ENCODE results near the gene ACTA2. TPM values are rescaled to one million over a fixed set of nuclear protein-coding genes. Genes with fewer than 3 reads are reported as not detected.
"Not testable (repeated sequence)": the region's sequence is repeated elsewhere in the genome, so short reads cannot be mapped to it uniquely, and the experiment has no call there.

Gene ACTA2
- polyA plus RNA-seq, 4 donors, result 165 to 197 (median 178) TPM

DNA sequence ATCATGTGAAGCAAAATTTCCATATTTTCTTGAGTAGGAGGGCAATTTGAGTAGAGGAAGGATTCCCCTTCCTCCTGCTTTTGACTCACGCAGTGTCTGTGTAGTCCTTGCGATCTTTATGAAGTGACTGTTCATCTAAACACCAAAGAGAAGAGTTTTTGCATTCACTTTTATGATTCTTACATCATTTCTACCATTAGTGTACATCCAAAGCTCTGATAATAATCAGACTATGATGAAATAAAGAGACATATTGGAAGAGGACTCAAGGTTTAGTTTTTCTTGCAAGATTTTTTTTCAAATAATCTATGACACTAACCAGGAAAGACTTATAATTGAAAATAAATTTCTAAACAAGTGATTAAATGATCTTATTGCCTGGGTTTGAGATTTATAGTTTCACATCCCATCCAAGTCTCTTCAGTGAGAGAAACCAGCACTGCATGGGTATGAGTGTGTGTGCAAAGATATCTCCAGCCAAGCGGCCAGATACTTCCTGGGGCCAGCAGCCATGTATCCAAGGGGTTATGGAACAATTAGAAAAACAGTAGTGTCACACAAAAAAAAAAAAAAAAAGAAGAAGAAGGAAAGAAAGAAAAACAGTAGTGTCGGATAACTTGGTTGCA lies 2.0 kb upstream of the ACTA2 start:
- DNase-seq (ENCODE audit: low read depth in 4 of 4, low spot score in 2 of 4), result no peak

DNA sequence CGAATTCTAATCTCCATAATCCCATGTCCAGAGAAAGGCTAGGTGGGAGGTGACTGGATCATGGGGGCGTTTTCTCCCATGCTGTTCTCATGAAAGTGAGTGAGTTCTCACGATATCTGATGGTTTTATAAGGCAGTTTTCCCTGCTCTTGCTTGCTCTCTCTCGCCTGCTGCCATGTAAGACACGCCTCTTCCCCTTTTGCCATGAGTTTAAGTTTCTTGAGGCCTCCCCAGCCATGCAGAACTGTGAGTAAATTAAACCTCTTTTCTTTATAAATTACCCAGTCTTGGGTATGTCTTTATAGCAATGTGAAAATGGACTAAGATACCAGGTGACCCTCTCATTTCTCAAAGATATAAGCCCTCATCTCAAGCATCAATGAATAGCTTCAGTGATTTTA lies 1.1 kb upstream of the ACTA2 start:
- no peak for DNase-seq (ENCODE audit: low read depth in 4 of 4, low spot score in 2 of 4)

DNA sequence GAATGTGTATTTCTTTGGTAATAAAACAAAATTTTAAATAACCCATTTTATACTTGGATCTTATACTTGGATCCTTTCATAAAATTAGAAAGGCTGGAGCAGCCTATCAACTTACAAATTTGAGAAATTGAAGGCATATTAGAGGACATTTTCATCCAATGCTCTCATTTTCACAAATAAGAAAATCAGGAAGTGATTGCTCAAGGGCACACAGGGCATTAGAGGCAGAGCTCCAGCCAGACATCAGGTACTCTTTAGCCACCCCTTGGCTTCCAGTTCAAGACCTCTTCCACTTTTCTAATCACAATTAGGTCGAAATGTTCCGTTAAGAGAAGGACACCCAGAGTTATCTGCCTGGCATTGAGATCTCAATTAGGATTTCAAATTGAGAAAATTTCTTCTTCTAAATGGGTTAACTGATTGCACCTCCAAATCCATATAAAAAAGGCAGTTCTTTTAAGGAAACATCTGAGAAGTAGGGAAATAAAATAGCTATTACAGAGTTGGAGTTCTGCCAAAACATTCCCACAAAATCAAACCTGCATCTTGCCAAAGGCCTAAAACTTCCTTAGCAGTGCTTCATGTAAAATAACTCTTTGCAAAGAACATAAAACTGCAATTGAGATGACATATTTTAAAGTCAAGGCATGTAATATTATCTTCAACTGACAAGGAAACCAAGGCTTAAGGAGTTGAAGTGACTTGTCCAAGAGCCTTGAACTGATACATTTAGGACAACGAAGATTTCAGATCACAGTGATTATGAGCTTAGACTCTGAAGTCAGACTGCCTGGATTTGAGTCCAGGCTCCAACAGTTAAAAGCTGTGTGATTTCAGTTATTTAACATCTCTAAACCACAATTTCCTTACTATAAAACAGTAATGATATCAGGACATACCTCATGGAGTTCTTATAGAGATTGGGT lies 2.4 kb downstream of the ACTA2 start:
- DNase-seq (ENCODE audit: low read depth in 4 of 4, low spot score in 2 of 4), result no peak

GRCh38 chr10:88949051-88949450 lies 3.5 kb downstream of the ACTA2 start:
- DNase-seq (ENCODE audit: low read depth in 4 of 4, low spot score in 2 of 4), result no peak

DNA sequence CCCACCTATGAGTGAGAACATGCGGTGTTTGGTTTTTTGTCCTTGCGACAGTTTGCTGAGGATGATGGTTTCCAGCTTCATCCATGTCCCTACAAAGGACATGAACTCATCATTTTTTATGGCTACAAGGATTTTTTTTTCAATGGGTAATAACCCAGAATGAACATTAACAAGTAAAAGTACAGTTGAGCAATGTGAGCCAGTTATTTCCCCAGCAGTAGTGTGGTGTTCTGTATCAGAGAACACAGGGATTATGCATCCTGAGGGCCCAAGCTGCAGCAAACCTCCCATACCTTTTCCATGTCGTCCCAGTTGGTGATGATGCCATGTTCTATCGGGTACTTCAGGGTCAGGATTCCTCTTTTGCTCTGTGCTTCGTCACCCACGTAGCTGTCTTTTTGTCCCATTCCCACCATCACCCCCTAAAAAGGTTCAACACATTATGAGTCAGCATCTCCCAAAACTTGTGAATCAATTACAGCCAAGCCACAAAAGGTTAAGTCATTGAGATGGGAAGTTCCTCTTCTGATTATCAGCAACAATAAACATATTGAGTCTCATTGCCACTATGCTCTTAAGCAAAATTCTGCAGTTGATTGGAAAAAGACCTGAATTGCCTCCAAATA lies 5.5 kb downstream of the ACTA2 start:
- no peak for DNase-seq (ENCODE audit: low read depth in 4 of 4, low spot score in 2 of 4)

DNA sequence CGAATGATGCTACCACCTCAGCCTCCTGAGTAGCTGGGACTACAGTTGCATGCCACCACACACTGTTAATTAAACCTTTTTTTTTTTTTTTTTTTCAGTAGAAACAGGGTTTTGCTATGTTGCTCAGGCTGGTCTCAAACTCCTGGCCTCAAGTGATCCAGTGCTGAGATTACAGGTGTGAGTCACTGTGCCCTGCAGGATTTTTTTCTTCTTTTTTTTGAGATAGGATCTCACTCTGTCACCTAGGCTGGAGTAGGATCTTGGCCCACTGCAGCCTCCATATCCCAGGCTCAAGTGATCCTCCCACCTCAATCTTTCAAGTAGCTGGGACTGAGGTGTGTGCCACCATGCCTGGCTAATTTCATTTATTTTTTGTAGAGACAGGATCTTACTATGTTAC lies 6.4 kb downstream of the ACTA2 start:
- DNase-seq (ENCODE audit: low read depth in 4 of 4, low spot score in 2 of 4), result no peak

DNA sequence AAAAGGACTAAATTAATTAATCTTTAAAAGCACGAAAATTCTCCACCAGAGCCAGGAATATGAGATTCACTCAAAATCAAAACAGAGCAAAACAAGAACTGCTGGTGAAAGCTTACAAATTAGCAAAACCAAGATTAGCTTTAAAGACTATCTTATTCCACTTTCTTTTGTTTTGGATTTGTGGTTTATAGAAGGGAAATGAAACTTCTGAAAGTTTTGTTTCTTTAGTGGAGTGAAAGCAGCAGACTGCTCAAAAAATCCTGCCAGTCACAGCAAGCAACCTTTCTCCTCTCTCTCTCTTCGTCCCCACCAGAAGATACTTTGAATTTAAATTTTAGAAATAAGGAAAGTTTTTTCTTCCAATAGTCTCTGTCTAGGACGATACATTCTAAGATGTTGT lies 7.8 kb downstream of the ACTA2 start:
- DNase-seq (ENCODE audit: low read depth in 4 of 4, low spot score in 2 of 4), result no peak

DNA sequence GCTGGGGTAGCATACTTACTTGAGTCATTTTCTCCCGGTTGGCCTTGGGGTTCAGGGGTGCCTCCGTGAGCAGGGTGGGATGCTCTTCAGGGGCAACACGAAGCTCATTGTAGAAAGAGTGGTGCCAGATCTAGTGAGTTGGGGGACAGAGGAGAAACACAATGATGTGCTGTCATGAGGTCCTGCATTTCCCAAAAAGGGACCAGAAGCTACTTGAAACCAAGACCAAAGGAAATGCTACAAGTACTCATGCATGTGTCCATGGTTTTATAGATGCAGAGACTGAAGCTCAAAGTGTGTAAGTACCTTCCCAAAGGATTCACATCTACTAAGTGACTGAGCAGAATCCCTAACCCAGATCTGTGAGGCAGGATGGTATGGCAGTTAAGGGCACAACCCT lies 8.8 kb downstream of the ACTA2 start:
- no peak for DNase-seq (ENCODE audit: low read depth in 4 of 4, low spot score in 2 of 4)

GRCh38 chr10:88941026-88941425 lies 11.5 kb downstream of the ACTA2 start:
- no peak for DNase-seq (ENCODE audit: low read depth in 4 of 4, low spot score in 2 of 4)

DNA sequence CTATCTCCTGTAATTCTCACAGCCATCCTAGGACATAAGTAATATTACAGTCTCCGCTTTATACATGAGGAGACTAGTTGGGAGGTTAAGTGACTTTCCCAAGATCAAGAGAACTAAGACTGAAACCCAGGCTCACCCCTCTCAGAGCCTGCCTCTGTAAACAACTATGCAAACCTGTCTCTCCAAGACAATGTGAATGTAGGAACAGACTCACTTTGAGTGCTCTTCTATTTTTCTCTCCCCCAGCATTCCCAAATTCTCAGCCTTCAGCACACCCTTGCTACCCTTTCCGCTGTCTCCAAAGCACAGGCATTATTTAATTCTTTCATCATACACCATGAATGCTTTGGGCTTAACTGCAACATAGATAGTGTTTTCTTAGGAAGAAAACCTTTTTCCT lies 13.6 kb downstream of the ACTA2 start:
- DNase-seq (ENCODE audit: low read depth in 4 of 4, low spot score in 2 of 4), result no peak

DNA sequence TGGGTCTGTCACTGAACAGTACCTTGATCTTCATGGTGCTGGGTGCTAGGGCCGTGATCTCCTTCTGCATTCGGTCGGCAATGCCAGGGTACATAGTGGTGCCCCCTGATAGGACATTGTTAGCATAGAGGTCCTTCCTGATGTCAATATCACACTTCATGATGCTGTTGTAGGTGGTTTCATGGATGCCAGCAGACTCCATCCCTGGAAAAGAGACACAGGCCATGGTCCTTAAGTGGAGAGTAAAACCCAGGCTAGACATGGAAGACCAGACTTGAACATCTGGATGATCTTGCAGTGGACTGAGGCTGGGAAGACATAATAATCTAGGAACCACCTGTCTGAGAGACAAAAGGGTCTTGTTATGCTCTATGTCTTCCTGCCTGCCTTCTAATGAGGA lies 14.5 kb downstream of the ACTA2 start:
- no peak for DNase-seq (ENCODE audit: low read depth in 4 of 4, low spot score in 2 of 4)

GRCh38 chr10:88936656-88937055 lies 15.9 kb downstream of the ACTA2 start:
- DNase-seq (ENCODE audit: low read depth in 4 of 4, low spot score in 2 of 4), result no peak

DNA sequence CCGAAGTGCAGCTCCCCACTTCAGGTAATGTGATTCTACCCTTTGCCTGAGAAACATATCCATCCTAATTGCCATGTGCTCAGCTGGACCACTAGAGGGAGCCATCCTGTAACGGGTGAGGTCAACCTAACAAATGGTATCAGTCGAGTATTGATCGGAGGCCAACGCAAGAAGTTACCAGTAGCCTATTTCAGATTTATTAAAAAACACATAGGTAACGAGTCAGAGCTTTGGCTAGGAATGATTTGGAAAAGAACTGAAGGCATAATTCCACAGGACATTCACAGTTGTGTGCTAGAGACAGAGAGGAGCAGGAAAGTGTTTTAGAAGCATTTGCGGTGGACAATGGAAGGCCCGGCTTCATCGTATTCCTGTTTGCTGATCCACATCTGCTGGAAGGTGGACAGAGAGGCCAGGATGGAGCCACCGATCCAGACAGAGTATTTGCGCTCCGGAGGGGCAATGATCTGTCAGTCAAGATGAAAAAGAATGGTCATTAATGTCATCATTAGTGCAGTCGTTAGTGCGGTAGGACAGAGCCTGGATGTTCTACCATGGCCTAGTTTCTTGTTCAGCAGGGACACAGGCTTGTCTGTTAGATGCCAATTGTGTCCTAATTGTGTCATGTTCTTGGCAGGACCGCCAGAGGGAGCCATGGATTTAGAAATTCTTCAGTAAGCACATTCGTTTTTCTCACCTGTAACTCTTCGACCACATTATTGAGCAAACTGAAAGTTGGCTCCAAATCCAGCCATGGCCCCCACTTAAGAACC lies 17.5 kb downstream of the ACTA2 start:
- DNase-seq (ENCODE audit: low read depth in 4 of 4, low spot score in 2 of 4), result peak in 1 of 4 donors; percentile 73

DNA sequence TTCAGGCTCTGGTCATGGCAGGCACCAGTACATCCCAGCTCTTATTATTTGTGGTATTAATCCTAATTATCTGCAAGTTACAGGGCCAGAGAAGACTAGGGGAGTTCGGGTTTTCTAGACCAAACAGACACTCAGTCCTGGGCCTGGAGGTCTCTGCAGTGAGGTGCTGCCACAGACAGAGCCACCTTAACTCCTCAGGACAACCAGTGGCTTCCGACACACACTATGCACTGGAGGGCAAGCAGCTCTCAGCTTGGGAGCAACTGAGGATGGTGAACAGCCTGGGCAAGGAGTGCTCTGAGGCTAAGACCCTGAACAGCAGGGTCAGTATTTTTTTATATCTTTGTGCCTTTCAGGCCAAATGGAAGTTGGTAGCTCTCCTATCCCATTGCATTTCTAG lies 19.0 kb downstream of the ACTA2 start:
- no peak for DNase-seq (ENCODE audit: low read depth in 4 of 4, low spot score in 2 of 4)

DNA sequence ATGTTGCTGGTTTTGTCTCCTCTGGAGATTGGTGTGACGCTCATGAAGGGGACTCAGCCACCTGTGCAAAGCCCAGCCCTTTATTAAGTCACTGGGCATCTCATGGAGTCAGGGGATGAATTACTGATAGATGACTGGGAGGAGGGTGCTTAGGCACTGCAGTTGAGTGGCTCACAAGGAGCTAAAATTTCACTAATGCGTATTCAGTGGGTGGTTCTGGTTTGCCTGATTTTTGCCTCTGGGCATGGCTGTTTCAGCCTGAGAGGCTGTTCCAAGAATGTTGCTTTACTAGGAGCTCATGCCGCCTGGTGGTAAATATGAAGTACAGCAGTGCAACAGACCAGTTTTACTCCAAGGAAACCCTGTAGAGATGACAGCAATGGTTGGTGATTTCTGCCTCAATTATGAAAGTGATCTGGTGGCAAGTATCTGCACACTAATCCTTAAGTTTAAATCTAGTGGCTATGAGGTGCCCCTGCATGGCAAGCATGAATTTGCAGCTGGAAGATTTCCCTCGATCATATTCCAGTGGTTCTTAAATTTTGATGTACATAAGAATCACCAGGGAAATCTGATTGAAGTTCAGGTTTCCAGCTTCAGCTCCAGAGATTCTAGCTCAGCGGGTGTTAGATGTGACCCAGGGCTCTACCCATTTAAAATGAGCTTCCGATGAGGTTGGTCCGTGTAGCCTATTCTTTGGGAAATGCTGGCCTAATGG lies 19.9 kb downstream of the ACTA2 start:
- peak in 1 of 4 donors; percentile 69 for DNase-seq (ENCODE audit: low read depth in 4 of 4, low spot score in 2 of 4)

GRCh38 chr10:88932029-88932428 lies 20.5 kb downstream of the ACTA2 start:
- DNase-seq (ENCODE audit: low read depth in 4 of 4, low spot score in 2 of 4), result not testable (repeated sequence)

DNA sequence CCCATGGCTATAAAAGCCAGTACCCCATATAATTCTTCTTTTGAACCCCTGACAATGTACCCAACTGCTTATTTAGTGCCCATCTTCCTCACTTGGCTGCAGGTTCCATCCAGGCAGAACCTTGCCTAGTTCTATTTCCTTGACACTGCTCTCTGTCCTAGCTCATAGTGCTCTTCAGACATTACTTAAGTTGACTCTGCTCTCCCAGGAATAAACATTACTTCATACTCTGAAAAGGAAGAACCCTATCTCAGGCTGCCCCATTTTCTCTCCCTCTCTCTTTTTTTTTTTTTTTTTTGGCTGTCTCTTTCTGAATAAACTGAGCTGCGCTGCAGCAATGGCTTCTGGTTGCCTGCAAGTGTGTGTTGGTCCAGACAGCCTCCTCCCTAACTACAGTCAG lies 21.0 kb downstream of the ACTA2 start:
- DNase-seq (ENCODE audit: low read depth in 4 of 4, low spot score in 2 of 4), result no peak

DNA sequence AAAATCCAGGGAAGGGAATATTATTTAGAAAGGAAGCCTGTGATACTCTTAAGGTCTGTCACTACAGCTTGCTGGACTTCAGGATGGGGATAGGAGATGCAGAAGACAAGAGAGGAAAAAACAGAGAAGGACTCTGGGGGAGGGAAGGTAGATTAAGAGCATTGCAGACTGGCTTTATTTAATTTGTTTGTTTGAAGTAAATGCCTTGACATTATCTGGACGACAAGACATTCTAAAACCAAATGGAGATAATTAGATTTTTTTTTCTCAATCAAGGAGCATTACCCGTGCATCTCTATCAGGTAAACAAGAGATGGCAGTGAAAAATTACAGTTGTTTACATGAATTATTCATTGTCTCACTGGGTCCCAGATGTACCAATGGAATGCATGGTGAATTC lies 24.3 kb downstream of the ACTA2 start:
- no peak for DNase-seq (ENCODE audit: low read depth in 4 of 4, low spot score in 2 of 4)

GRCh38 chr10:88927416-88927690 lies 25.2 kb downstream of the ACTA2 start:
- no peak for DNase-seq (ENCODE audit: low read depth in 4 of 4, low spot score in 2 of 4)

- no peak for DNase-seq (ENCODE audit: low read depth in 4 of 4, low spot score in 2 of 4)
Observed at GRCh38 chr10:88926566-88927415, 25.8 kb downstream of the ACTA2 start.
